GM12875 (cell line): ENCODE results near the gene AFAP1.

Experiments
- H3K4me3 ChIP-seq: one replicate; pipeline ENCODE4 v1.5.1; 2011; ENCODE audit warnings: low read depth, low read length, control low read depth
- TF ChIP-seq, protein P1 (sequence below): IDR thresholded peaks from 2 replicates; pipeline ENCODE4 v1.5.1; 2011; ENCODE audit warnings: low read depth, mild to moderate bottlenecking, control low read depth, inconsistent platforms, low read length, moderate library complexity, borderline replicate concordance; ENCODE audit not compliant: insufficient read depth

AFAP1 gene

DNA sequence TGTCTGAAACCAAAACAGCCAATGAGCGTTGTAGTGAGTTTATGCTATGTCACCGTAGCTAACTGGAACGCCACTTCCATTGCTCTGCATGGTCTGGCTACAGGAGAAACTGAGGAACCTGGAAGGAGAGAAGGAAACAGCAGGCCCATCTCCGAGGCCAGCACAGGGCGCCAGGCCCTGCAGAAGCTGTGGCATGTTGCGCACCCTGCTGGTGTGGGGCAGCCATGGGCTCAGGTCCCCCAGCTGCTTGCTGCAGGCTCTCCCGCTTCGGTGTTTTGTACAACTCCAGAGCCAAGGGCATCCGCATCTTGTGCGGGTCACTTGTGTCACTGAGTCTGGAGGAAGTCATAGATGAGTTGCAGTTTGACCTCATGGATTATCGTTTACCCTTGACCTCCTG is 89.2 kb downstream of the AFAP1 start:
- TF ChIP-seq, protein P1, sequence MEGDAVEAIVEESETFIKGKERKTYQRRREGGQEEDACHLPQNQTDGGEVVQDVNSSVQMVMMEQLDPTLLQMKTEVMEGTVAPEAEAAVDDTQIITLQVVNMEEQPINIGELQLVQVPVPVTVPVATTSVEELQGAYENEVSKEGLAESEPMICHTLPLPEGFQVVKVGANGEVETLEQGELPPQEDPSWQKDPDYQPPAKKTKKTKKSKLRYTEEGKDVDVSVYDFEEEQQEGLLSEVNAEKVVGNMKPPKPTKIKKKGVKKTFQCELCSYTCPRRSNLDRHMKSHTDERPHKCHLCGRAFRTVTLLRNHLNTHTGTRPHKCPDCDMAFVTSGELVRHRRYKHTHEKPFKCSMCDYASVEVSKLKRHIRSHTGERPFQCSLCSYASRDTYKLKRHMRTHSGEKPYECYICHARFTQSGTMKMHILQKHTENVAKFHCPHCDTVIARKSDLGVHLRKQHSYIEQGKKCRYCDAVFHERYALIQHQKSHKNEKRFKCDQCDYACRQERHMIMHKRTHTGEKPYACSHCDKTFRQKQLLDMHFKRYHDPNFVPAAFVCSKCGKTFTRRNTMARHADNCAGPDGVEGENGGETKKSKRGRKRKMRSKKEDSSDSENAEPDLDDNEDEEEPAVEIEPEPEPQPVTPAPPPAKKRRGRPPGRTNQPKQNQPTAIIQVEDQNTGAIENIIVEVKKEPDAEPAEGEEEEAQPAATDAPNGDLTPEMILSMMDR: peak; percentile 33; the same call in 1 of the 2 replicates
- H3K4me3 ChIP-seq: no peak overlapping the region

DNA sequence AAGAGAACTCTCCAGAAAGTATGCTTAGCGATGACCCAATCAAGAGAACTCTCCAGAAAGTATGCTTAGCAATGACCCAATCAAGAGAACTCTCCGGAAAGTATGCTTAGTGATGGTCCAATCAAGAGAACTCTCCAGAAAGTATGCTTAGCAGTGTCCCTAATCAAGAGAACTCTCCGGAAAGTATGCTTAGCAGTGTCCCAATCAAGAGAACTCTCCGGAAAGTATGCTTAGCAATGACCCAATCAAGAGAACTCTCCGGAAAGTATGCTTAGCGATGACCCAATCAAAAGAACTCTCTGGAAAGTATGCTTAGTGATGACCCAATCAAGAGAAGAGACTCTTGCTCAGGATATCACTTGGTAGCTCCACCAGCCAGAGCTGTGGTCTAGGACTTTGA is 92.5 kb downstream of the AFAP1 start:
- TF ChIP-seq, protein P1: no peak
- H3K4me3 ChIP-seq: no peak overlapping the region

DNA sequence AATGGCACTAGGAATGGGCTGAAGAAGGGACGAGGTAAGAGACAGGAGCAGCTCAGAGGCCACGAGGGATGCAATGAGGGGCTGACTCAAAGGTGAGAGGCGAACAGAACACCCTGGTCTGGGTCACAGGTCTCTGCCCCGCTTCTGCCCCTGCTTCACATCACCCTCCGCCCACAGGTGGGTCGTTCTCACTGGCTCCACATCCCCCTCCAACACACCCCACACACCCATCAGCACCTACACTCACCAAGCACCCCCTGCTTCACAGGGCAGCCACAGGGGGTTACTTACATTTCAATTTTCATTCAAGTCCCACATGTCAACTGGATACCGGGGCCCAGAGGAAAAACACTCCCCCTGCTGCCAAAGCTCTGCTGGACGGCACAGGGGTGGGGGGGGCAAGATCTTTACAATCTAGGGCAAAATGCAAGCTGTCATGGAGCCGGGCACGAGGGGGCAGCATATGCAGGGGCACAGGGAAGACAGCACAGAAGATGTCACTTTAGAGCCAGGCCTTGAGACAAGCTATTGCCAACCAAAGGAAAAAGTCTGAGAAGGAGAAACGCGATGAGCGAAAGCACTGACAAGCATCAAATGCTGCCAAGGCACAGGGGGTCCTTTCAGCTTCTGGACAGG is 94.0 kb downstream of the AFAP1 start:
- TF ChIP-seq, protein P1: no peak

DNA sequence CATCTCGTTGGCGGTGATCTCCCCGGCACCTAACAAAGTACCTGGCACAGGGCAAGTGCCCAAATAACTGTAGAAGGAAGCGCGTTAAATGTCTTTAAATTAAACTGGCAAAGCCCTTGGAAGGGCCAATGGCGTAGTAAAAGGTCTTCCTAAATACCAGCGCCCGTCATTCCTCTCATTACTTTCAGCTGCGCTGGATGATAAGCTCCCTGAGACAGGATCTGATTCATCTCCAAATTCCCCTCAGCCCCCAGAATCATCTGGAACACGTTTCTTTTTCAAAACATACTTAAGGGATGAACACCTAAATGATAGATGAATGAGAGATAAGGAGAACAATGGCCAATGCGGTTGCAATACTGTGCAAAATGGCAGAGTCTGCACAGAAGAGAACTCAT is 95.1 kb downstream of the AFAP1 start:
- TF ChIP-seq, protein P1: no peak
- no peak overlapping the region for H3K4me3 ChIP-seq

More for the DNA sequence above, 94.0 kb downstream of the AFAP1 start:
- H3K4me3 ChIP-seq: no peak overlapping the region

DNA sequence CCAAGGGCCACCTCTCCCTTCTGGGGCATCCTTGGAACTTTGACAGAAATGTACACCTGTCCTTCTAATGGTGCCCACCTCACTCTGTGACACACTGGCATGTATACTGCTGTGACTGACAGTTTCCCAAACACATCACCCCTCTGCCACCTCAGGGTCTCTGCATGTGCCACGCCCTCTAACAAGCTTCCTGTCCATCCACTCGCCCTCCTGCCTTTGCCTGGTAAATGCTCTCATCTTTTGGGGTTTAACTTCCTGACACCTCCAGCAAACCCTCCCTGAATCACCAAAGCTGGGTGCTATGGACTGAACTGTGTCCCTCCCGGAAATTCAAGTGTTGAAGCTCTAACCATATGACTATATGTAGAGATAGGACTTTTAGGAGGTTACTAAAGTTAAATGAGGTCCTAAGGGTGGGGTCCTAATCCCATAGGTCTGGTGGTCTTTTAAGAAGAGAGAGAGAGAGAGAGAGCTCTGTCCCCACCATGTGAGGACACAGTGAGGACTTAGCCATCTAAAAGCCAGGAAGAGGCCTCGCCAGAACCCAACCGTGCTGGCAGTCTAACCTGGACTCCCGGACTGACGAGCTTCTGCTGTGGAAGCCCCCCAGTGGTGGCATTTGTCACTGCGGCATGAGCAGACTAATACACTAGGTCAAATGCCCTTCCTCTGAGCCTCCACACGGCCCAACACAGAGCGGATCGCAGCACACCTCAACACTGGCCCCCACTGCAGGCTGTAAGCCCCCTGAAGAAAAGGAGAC is 95.6 kb downstream of the AFAP1 start:
- TF ChIP-seq, protein P1: peak; percentile 85
- H3K4me3 ChIP-seq: no peak overlapping the region

DNA sequence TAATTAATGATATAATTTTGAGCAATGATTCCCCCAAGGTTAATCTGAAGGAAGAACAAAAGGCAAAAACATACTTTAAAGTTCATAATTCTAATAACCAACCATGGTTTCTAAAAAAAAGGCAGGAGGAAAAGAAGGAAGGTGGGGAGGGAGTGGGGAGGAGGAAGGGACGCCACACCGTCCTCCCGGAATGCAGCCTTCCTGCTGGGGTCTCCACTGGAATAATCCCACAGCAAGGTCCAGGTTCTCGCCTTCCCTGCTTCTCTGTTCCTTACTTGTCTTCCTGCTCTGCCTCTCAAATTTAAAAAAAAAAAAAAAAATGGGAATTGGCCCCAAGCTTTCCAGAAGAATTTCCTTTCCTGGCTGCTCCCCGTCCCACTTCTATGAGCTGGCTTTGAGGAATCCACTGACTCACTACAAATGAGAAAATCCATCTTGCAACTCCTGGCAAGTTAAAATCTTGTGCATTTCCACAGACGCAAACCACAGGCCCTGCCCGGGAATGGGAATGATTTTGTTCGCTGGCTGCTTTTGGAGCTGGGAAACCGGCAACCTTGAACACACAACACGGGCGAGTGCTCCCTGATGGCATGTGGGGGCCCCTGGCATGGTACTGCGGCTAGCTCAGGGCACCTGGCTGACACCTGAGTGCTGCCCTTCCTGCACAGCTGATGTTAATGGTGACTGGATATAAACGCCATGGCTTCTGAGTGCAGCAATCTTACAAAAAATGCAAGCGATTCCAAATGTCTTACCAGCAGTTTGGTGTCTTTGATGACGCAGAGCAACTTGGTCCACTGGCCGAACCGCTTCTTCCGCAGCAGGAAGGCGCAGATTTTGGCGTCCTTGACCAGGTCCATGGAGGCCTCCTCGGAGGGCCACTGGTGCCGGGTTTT is 97.0 kb downstream of the AFAP1 start:
- TF ChIP-seq, protein P1: no peak
- H3K4me3 ChIP-seq: no peak overlapping the region

DNA sequence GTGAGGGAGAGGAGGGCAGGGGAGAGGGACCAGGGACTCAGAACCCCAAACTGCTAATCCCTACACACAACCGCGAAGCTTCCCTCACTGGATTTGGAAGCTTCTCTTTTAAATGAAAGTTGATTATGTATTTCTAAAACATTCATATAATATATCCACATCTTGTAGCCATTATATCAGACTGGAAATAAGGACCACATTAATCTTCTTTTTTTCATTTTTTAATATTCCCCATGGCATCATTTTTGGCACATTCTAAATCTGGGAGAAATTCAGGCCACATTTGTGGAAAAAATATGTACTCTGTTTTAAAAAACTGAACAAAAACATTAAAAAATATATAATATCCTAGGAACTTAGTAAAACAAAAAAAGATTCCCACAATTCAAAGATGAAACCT is 97.8 kb downstream of the AFAP1 start:
- H3K4me3 ChIP-seq: no peak overlapping the region
- TF ChIP-seq, protein P1: no peak
